ENCODE measurements around the gene NRXN3. TPM values are rescaled to one million over a fixed set of nuclear protein-coding genes. Genes with fewer than 3 reads are reported as not detected.

Gene NRXN3
- total RNA-seq, 1 experiment from 2014 or later: not detected

GRCh38 chr14:78721756-78722480 lies 551.7 kb downstream of the NRXN3 start:
- peaks cover 23% of the 10 kb centered on the region for H3K27me3 Mint-ChIP-seq (ENCODE audit: unreplicated experiment)

GRCh38 chr14:78725086-78725485 lies 554.9 kb downstream of the NRXN3 start:
- Mint-ChIP-seq H3K9me3 (ENCODE audit: low read depth, unreplicated experiment) (no peaks in the 10 kb centered on the region), H3K27me3 (ENCODE audit: unreplicated experiment) (peaks cover 23% of the 10 kb centered on the region), H3K36me3 (ENCODE audit: insufficient read depth, unreplicated experiment) (no peaks in the 10 kb centered on the region), H3K4me1 (ENCODE audit: low read depth, unreplicated experiment) (no peaks in the 10 kb centered on the region), H3K27ac (ENCODE audit: unreplicated experiment) (no peak overlapping the region), H3K4me3 (ENCODE audit: low read depth, unreplicated experiment) (no peak overlapping the region)
- intact Hi-C loops (cut with micrococcal nuclease; ENCODE audit: unreplicated experiment): no loop called here
- no peak for TF ChIP-seq CTCF (IDR thresholded peaks at IDR 0.05; ENCODE audit: unreplicated experiment)
- BruUV-seq (replicated peaks): no TSS peak
- DNase-seq: no peak
- CTCF ChIA-PET: no interaction called here

More at GRCh38 chr14:78721756-78722480, 551.7 kb downstream of the NRXN3 start:
- intact Hi-C loops (cut with micrococcal nuclease; ENCODE audit: unreplicated experiment): no loop called here
- no peaks in the 10 kb centered on the region for H3K4me1 Mint-ChIP-seq (ENCODE audit: low read depth, unreplicated experiment)
- no peaks in the 10 kb centered on the region for H3K36me3 Mint-ChIP-seq (ENCODE audit: insufficient read depth, unreplicated experiment)
- H3K27ac Mint-ChIP-seq (ENCODE audit: unreplicated experiment): no peak overlapping the region
- BruUV-seq (replicated peaks): no TSS peak
- H3K9me3 Mint-ChIP-seq (ENCODE audit: low read depth, unreplicated experiment): no peaks in the 10 kb centered on the region
- H3K4me3 Mint-ChIP-seq (ENCODE audit: low read depth, unreplicated experiment): no peak overlapping the region
- CTCF ChIA-PET: no interaction called here
- no peak for TF ChIP-seq CTCF (IDR thresholded peaks at IDR 0.05; ENCODE audit: unreplicated experiment)
- DNase-seq: no peak

- no peak for TF ChIP-seq CTCF (IDR thresholded peaks at IDR 0.05; ENCODE audit: unreplicated experiment)
- intact Hi-C loops (cut with micrococcal nuclease; ENCODE audit: unreplicated experiment): no loop called here
- Mint-ChIP-seq H3K36me3 (ENCODE audit: insufficient read depth, unreplicated experiment) (no peaks in the 10 kb centered on the region), H3K4me1 (ENCODE audit: low read depth, unreplicated experiment) (no peaks in the 10 kb centered on the region), H3K27me3 (ENCODE audit: unreplicated experiment) (peaks cover 40% of the 10 kb centered on the region), H3K4me3 (ENCODE audit: low read depth, unreplicated experiment) (no peak overlapping the region), H3K27ac (ENCODE audit: unreplicated experiment) (no peak overlapping the region), H3K9me3 (ENCODE audit: low read depth, unreplicated experiment) (peaks cover 4% of the 10 kb centered on the region)
- DNase-seq: no peak
- no TSS peak for BruUV-seq (replicated peaks)
- CTCF ChIA-PET: interaction anchor here (0.7 to 1.0 kb wide), 2 partner anchors 14 to 102 kb away, joined by 3 read pairs; no protein-coding TSS in a partner anchor
Observed at GRCh38 chr14:78737116-78737515, 566.9 kb downstream of the NRXN3 start.

- no peak overlapping the region for H3K27ac Mint-ChIP-seq (ENCODE audit: unreplicated experiment)
- H3K4me3 Mint-ChIP-seq (ENCODE audit: low read depth, unreplicated experiment): no peak overlapping the region
- H3K4me1 Mint-ChIP-seq (ENCODE audit: low read depth, unreplicated experiment): no peaks in the 10 kb centered on the region
- no peaks in the 10 kb centered on the region for H3K36me3 Mint-ChIP-seq (ENCODE audit: insufficient read depth, unreplicated experiment)
- peaks cover 40% of the 10 kb centered on the region for H3K27me3 Mint-ChIP-seq (ENCODE audit: unreplicated experiment)
- DNase-seq: no peak
- intact Hi-C loops (cut with micrococcal nuclease; ENCODE audit: unreplicated experiment): no loop called here
- H3K9me3 Mint-ChIP-seq (ENCODE audit: low read depth, unreplicated experiment): peaks cover 4% of the 10 kb centered on the region
- CTCF ChIA-PET: interaction anchor here (0.7 kb wide), 1 partner anchor 14 kb away, joined by 3 read pairs; no protein-coding TSS in a partner anchor
- no peak for TF ChIP-seq CTCF (IDR thresholded peaks at IDR 0.05; ENCODE audit: unreplicated experiment)
- no TSS peak for BruUV-seq (replicated peaks)
Observed at GRCh38 chr14:78737601-78738000, 567.4 kb downstream of the NRXN3 start.
